Glomerular endothelial cell (primary cell): ENCODE data around the gene CCDC3. TPM values are rescaled to one million over a fixed set of nuclear protein-coding genes. Genes with fewer than 3 reads are reported as not detected.

ENCODE experiments used
- DNase-seq: peaks from one replicate; pipeline ENCODE4 v3.0.0-alpha.2; 2011; ENCODE audit warnings: low read depth, low spot score; ENCODE audit errors: extremely low read depth
- total RNA-seq: library from RNA; depleted of rRNA; stranded (reverse); fragments of >200 nt; gene quantifications from 2 replicates; pipeline ENCODE4 v1.2.3, GENCODE V29; 2015

Gene CCDC3
- total RNA-seq, 1 donor from 2014 or later = 1.2 TPM

DNA sequence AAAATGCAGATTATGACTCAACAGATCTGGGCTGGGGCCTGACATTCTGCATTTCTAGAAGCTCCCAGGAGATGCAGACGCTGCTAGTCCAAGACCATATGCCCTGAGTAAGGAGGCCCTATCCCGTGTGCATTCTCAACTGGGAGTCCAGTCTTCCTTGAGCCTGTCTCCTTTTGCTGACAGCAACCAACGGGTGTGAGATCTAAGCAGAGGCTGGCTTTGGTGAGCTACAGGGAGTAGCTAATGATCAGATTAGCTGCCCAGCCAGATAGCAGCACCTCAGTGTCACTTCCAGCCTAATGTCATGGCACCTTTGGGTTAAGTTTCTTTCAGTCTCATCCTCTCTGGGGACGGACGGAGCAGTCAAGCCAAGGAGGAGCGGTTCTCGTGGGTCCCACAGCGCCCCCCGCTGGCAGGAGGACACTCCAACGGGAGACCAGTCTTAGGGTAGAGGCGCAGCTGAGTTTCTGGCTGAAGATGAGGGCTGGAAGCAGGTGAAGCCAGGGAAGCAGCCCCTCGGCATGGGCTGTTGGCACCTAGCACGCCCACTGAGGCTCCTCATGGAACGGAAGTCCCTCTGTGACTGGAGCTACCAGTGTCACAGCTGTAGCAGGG, 154.0 kb downstream of the CCDC3 start:
- DNase-seq = no peak

DNA sequence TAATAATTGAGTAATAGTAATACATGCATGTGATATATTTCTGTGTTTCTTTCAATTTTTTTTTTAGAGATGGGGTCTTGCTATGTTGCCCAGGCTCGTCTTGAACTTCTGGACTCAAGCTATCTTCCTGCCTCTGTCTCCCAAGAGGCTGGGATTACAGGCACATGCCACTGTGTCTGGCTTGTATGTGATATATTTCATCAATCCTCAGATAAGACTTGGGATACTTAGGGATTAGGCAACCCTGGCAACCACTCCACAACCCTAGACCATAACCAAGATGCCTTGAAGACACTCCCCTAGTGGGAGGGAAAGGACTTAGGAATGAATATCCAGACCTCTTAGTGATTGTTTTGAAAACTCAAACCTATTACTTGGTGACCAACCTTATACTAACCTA, 154.8 kb downstream of the CCDC3 start:
- no peak for DNase-seq

Other genes with a start within 250 kb of the CCDC3 start
- 114 and 126 TPM in 2 replicates for gene OPTN, start 98.5 kb upstream of the CCDC3 start, total RNA-seq
- gene MCM10, start 159.8 kb upstream of the CCDC3 start, total RNA-seq = 2.9 and 13.2 TPM in 2 replicates
- gene UCMA, start 232.7 kb upstream of the CCDC3 start, total RNA-seq = not detected in 2 replicates